H1 (cell line): ENCODE results near the gene RTEL1. TPM values are rescaled to one million over a fixed set of nuclear protein-coding genes. Genes with fewer than 3 reads are reported as not detected.
A peak's percentile ranks its signal among the peaks of the same experiment; 100 is the strongest.

ENCODE experiments used
- CHD2 ChIP-seq: IDR thresholded peaks from 2 replicates; pipeline ENCODE4 v1.6.1; 2012; ENCODE audit warnings: low read length, improper control_type of control experiment
- CREB1 ChIP-seq: IDR thresholded peaks from 2 replicates; pipeline ENCODE4 v1.6.1; 2012; ENCODE audit warnings: inconsistent platforms
- EGR1 ChIP-seq: IDR thresholded peaks from 2 replicates; pipeline ENCODE4 v1.6.1; 2011; ENCODE audit warnings: low read depth, low read length, borderline replicate concordance
- KDM5A ChIP-seq: fragments of 200-600 bp; IDR thresholded peaks from 2 replicates; pipeline ENCODE4 v1.7.1; 2012; ENCODE audit warnings: mild to moderate bottlenecking, low read length, inconsistent platforms, mixed read lengths
- MAFK ChIP-seq: IDR thresholded peaks from 2 replicates; pipeline ENCODE4 v1.6.1; 2012; ENCODE audit warnings: low read depth, mild to moderate bottlenecking, improper control_type of control experiment, low read length
- NANOG ChIP-seq: IDR thresholded peaks from 2 replicates; pipeline ENCODE4 v1.6.1; 2011; ENCODE audit warnings: low read length, low read depth, mild to moderate bottlenecking, inconsistent platforms; ENCODE audit not compliant: insufficient read depth, poor library complexity, severe bottlenecking
- PHF8 ChIP-seq: fragments of 200-600 bp; sonication (generic); conservative IDR thresholded peaks from 2 replicates; pipeline ENCODE4 v1.7.1; 2012; ENCODE audit warnings: low read depth, mild to moderate bottlenecking, inconsistent platforms, low read length, moderate library complexity
- POLR2A ChIP-seq, 2 experiments: IDR thresholded peaks; 1 replicate in 1 of 2; 2 replicates in 1 of 2; pipeline ENCODE4 v1.6.1; 2011; ENCODE audit warnings: low read depth in 2 of 2, low read length in 2 of 2, mild to moderate bottlenecking in 2 of 2; ENCODE audit errors: control extremely low read depth in 1 of 2
- POLR2AphosphoS5 ChIP-seq: IDR thresholded peaks from 2 replicates; pipeline ENCODE4 v1.6.1; 2011; ENCODE audit warnings: low read depth, low read length
- RAD21 ChIP-seq, 2 experiments: IDR thresholded peaks in 1 of 2; conservative IDR thresholded peaks in 1 of 2; 2 replicates each; pipeline ENCODE4 v1.6.1; 2011; ENCODE audit warnings: low read depth in 2 of 2, low read length in 2 of 2, improper control_type of control experiment in 1 of 2, inconsistent platforms in 1 of 2, mild to moderate bottlenecking in 1 of 2, moderate library complexity in 1 of 2
- RBBP5 ChIP-seq: IDR thresholded peaks from 2 replicates; pipeline ENCODE4 v1.7.1; 2012; ENCODE audit warnings: low read depth, mild to moderate bottlenecking, inconsistent platforms, low read length, moderate library complexity, borderline replicate concordance
- RNF2 ChIP-seq: fragments of 200-900, 300-1000 bp; sonication (generic); IDR thresholded peaks from 2 replicates; pipeline ENCODE4 v1.7.1; 2016; ENCODE audit warnings: borderline replicate concordance, low read depth, mild to moderate bottlenecking, antibody characterized with exemption, low read length; ENCODE audit not compliant: poor library complexity, severe bottlenecking; ENCODE audit errors: missing control alignments
- RXRA ChIP-seq: IDR thresholded peaks from 2 replicates; pipeline ENCODE4 v1.6.1; 2011; ENCODE audit warnings: low read depth, mild to moderate bottlenecking, low read length, moderate library complexity; ENCODE audit not compliant: insufficient read depth
- SP2 ChIP-seq: IDR thresholded peaks from 2 replicates; pipeline ENCODE4 v1.6.1; 2012; ENCODE audit warnings: mild to moderate bottlenecking, low read length, inconsistent platforms
- SRF ChIP-seq: IDR thresholded peaks from 2 replicates; pipeline ENCODE4 v1.6.1; 2011; ENCODE audit warnings: mild to moderate bottlenecking, low read depth, low read length, moderate library complexity
- TAF1 ChIP-seq: IDR thresholded peaks from 2 replicates; pipeline ENCODE4 v1.6.1; 2011; ENCODE audit warnings: mild to moderate bottlenecking, low read depth, low read length
- TAF7 ChIP-seq: optimal IDR thresholded peaks from 2 replicates; pipeline ENCODE3; 2011; ENCODE audit warnings: low read depth, mild to moderate bottlenecking, inconsistent platforms, low read length, moderate library complexity, borderline replicate concordance
- TEAD4 ChIP-seq: IDR thresholded peaks from 2 replicates; pipeline ENCODE4 v1.6.1; 2012; ENCODE audit warnings: low read depth, low read length, inconsistent platforms, mixed read lengths
- polyA plus RNA-seq, 7 experiments: library from polyadenylated mRNA; depleted of rRNA in 3 of 7; stranded (reverse) in 5 of 7; unstranded in 2 of 7; fragments of >200 nt in 5 of 7; fragments of 200-250 nt in 2 of 7; gene quantifications; 1 replicate in 5 of 7; 2 replicates in 1 of 7; 4 replicates in 1 of 7; pipeline versions ENCODE4 v1.2.1 to v1.2.3, GENCODE V29; 2011 to 2013; ENCODE audit warnings: missing spikeins in 2 of 7, mixed read lengths in 2 of 7
- total RNA-seq: library from RNA; stranded (reverse); fragmentation: NEBNext Ultra II Directional; extraction: Animal tissue kit (Norgen Biotek cat#: 25700); gene quantifications from 2 replicates; pipeline ENCODE4 v1.2.1, GENCODE V29; 2021
- TF ChIP-seq, protein P1 (sequence below): IDR thresholded peaks from 2 replicates; pipeline ENCODE4 v1.6.1; 2012; ENCODE audit warnings: inconsistent platforms
- TF ChIP-seq, protein P2 (sequence below): IDR thresholded peaks from 2 replicates; pipeline ENCODE4 v1.6.1; 2011; ENCODE audit warnings: low read depth, mild to moderate bottlenecking, low read length; ENCODE audit not compliant: insufficient read depth

The RTEL1 gene
- total and polyA plus RNA-seq, 2 of the 8 experiments (the other 6 are each of a cell fraction or from before 2014, with no cell fraction given) = 16.2 to 37.1 TPM

DNA sequence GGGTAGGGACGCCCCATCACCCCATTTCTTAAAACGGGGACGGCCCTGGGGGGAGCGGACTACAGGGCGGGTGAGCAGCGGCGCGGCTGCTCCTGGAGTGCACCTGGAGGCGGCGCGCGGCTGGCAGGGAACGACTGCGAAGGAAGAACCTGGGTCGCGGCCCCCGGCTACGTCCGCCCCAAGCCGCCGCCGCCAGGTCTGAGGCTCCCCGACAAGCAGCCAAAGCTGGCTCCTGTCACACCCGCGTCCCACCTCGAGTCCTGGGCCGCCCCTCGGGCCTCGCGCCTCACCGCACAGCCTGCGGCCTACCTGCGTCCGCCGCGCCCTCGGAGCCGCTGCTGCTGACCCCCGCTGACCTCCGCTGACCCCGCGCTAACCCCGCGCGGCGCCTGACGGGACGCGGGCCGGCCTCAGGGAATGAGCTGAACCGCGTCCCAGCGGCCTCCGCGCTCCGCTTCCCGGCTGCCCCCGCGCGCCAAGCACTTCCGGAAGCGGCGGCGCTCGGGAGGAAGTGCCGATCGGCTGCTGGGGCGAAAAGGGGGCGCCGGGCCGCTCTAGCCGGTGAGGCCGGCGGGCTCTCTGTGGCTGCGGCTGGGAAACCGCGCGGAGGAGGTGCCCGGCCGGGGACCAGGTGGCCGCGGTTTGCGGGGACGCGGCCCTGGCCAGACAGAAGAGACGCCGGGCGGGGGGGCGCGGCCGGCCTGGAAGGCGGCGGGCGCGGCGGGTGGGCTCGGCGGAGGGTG lies 49.6 kb downstream of the RTEL1 start, which contains the start of the genes ARFRP1 and ZGPAT (continued):
- TF ChIP-seq CREB1 (no peak), KDM5A (no peak), PHF8 (peak; percentile 70), NANOG (peak; percentile 44), CHD2 (peak; percentile 41; the same call in 1 of the 2 replicates), TEAD4 (0 out of 2 replicates have a peak, but pooled peaks have one; percentile 18), TAF1 (peak; percentile 50; the same call in 1 of the 2 replicates), EGR1 (0 out of 2 replicates have a peak, but pooled peaks have one; percentile 21), TAF7 (peak; percentile 22), MAFK (no peak), RAD21 (IDR thresholded peaks at IDR 0.05 in 1 of 2, conservative IDR thresholded peaks at IDR 0.05 in 1 of 2; ENCODE audit: low read depth in 2 of 2, low read length in 2 of 2) (0 out of 4 replicates have a peak, but pooled peaks of 1 of the 2 experiments have one; percentile 0), RXRA (peak; percentile 99), POLR2A (IDR thresholded peaks at IDR 0.05; ENCODE audit: control extremely low read depth in 1 of 2, low read depth in 2 of 2, low read length in 2 of 2) (peak in 1 of 2 experiments; percentile 53; a peak in 1 of 3 replicates), SRF (no peak), RBBP5 (peak; percentile 47; the same call in 1 of the 2 replicates), POLR2AphosphoS5 (0 out of 2 replicates have a peak, but pooled peaks have one; percentile 23), RNF2 (no peak), SP2 (peak; percentile 28; the same call in 1 of the 2 replicates)
- TF ChIP-seq, protein P1, sequence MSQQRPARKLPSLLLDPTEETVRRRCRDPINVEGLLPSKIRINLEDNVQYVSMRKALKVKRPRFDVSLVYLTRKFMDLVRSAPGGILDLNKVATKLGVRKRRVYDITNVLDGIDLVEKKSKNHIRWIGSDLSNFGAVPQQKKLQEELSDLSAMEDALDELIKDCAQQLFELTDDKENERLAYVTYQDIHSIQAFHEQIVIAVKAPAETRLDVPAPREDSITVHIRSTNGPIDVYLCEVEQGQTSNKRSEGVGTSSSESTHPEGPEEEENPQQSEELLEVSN = 0 out of 2 replicates have a peak, but pooled peaks have one; percentile 28
- TF ChIP-seq, protein P2, sequence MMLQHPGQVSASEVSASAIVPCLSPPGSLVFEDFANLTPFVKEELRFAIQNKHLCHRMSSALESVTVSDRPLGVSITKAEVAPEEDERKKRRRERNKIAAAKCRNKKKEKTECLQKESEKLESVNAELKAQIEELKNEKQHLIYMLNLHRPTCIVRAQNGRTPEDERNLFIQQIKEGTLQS = 0 out of 2 replicates have a peak, but pooled peaks have one; percentile 37
